GM12865 (cell line): ENCODE measurements around the gene CCDC40.

ENCODE experiments used
- DNase-seq: peaks from one replicate; pipeline ENCODE4 v3.0.0; 2010; ENCODE audit warnings: low read depth
- H3K4me3 ChIP-seq: 2 replicates; pipeline ENCODE4 v1.5.1; 2011; ENCODE audit warnings: mild to moderate bottlenecking, low read depth, low read length, control low read depth
- TF ChIP-seq, protein P1 (sequence below): IDR thresholded peaks from 2 replicates; pipeline ENCODE4 v1.5.1; 2011; ENCODE audit warnings: low read length, control low read depth, low read depth, inconsistent platforms; ENCODE audit not compliant: insufficient read depth; ENCODE audit errors: missing control alignments

CCDC40 gene

DNA sequence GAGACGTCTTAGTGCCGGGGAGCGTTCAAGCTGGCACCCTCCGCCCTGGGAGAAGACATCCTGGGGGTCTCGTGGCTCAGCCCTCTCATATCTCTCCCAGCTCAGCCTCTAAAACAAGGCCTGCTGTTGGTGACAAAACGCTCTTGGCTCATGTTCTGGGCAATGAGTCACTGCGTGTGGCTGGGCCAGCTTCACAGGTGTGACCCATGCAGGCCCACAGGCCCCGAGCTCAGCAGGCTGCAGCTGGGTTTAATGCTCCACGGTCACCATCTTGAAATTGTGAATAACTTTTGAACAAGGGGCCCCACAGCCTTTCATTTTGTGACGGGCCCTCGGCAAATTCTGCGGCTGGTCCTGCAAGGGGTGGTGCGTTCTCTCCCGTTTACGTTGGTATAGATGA, 87.3 kb downstream of the CCDC40 start:
- H3K4me3 ChIP-seq: no peak overlapping the region
- no peak for DNase-seq
- TF ChIP-seq, protein P1, sequence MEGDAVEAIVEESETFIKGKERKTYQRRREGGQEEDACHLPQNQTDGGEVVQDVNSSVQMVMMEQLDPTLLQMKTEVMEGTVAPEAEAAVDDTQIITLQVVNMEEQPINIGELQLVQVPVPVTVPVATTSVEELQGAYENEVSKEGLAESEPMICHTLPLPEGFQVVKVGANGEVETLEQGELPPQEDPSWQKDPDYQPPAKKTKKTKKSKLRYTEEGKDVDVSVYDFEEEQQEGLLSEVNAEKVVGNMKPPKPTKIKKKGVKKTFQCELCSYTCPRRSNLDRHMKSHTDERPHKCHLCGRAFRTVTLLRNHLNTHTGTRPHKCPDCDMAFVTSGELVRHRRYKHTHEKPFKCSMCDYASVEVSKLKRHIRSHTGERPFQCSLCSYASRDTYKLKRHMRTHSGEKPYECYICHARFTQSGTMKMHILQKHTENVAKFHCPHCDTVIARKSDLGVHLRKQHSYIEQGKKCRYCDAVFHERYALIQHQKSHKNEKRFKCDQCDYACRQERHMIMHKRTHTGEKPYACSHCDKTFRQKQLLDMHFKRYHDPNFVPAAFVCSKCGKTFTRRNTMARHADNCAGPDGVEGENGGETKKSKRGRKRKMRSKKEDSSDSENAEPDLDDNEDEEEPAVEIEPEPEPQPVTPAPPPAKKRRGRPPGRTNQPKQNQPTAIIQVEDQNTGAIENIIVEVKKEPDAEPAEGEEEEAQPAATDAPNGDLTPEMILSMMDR: no peak

DNA sequence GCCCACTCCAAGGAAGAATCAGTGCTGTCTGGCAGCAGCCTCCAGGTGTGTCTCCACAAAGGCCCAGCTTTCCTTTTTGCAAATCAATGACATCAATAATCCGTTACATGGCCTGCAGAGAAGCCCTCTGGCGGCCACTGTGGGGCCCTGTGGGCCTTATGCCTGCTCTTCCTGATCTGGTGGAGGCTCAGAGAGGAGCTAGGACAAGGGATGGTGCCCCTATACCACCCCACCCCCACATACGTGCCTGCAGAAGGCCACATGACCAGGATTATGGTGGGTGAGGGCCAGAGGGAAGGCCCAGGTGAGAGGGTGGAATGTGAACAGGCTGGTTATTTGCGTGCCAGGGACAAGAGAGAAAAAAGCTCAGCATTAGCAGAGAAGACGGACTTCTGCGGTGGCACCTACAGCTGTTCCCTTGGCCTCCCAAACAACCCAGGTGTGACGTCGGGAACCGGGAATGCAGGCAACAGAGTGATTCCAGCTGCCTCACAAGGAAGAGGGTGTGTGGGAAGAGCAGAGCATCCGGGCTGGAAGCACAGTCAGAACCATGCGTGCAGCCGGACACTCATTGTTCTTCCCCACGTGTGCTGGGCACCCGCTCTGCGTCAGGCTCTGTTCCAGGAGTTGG, 88.0 kb downstream of the CCDC40 start:
- TF ChIP-seq, protein P1: peak; percentile 41
- no peak overlapping the region for H3K4me3 ChIP-seq
- DNase-seq: peak; percentile 24

DNA sequence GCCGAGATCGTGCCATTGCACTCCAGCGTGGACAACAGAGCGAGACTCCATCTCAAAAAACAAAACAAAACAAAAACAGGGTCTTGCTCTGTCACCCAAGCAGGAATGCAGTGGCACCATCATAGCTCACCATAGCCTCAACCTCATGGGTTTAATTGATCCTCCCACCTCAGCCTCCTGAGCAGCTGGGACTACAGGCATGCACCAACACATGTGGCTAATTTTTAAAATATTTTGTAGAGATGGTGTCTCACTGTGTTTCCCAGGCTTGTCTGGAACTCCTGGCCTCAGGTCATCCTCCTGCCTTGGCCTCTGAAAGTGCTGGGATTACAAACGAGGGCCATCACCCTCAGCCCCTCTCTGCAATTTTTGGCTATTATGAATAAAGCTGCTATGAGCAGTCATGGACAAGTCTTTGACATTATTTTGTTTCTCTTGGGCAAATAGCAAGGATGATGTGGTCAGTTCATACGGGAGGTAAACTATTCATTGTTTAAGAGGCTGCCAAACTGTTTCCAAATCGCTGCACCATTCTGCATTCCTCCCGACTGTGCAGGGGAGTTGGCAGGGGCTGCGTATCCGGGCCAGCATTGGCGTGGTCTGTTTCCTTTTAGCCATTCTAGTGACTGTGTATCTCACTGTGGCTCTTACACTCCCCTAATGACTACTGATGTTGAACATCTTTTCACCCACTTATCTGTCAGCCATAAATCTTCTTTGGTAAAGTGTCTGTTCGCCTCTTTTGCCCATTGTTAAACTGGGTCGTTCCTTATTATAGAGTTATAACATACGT, 89.4 kb downstream of the CCDC40 start:
- no peak overlapping the region for H3K4me3 ChIP-seq
- TF ChIP-seq, protein P1: no peak
- DNase-seq: no peak

DNA sequence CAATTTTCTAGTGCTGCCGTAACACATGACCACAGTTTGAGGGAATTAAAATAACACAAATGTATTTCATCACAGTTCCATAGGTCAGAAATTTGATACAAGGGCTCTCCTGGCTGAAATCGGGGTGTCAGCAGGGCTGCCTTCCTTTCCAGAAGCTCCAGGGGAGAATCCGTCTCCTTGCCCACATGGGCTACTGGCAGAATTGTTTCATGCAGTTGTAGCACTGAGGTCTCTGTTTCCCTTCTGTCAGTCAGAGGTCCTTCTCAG, 89.9 kb downstream of the CCDC40 start:
- TF ChIP-seq, protein P1: no peak
- DNase-seq: no peak
- no peak overlapping the region for H3K4me3 ChIP-seq

DNA sequence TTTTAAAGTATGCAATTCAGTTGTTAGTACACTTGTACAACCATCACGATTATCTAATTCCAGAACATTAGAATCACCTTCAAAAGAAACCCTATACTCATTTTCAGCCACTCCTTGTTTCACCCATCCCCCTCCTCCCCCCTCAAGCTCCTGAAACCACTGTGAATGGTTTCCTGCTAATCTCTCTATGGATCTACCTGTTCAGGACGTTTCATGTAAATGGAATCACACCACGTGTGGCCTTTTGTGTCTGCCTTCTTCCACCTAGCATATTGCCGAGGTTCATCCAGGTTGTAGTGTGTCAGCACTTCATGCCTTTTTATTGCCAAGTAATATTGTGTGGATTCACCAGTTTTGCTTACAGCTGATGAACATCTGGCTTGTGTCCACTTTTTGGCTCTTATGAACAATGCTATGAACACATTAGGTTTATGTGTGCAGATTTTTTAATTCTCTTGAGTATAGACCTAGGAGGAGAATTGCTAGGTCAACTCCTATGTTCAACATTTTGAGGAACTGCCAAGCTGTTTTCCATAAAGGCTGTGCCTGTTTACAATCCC, 92.6 kb downstream of the CCDC40 start:
- no peak for DNase-seq

DNA sequence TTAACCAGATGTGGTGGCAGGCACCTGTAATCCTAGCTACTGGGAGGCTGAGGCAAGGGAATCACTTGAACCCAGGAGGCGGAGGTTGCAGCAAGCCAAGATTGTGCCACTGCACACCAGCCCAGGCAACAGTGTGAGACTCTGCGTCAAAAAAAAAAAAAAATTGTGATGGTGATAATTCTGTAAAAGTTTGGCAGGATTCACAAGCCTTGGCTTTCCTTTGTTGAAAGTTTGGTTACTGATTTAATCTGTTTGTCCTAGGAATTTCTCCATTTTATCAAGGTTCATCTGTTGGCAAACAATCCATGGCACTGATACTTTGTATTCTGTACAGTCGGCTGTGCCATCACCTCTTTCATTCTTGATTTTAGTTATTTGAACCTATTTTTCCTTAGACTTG, 94.5 kb downstream of the CCDC40 start:
- DNase-seq: no peak
- TF ChIP-seq, protein P1: no peak
- H3K4me3 ChIP-seq: no peak overlapping the region

More for the DNA sequence above, 92.6 kb downstream of the CCDC40 start:
- TF ChIP-seq, protein P1: no peak
- H3K4me3 ChIP-seq: no peak overlapping the region
